Breast epithelium (tissue), 3 donors: ENCODE measurements around the gene CCSAP.

Experiments
- POLR2A ChIP-seq: fragments of 450-650 bp; IDR thresholded peaks from one replicate; pipeline ENCODE4 v1.6.1; 2016; ENCODE audit warnings: antibody characterized with exemption, mild to moderate bottlenecking, moderate library complexity
- POLR2AphosphoS5 ChIP-seq, 3 donors: sonication (generic); formaldehyde crosslinking; IDR thresholded peaks; one replicate each; pipeline ENCODE4 v1.6.1; 2017; ENCODE audit warnings: antibody characterized with exemption in 3 of 3
- TF ChIP-seq, protein P1 (sequence below), 3 donors: fragments of 450-650 bp; IDR thresholded peaks; one replicate each; pipeline ENCODE4 v1.5.1; 2016 to 2017; ENCODE audit warnings: antibody characterized with exemption in 3 of 3, mild to moderate bottlenecking in 3 of 3, moderate library complexity in 3 of 3

DNA sequence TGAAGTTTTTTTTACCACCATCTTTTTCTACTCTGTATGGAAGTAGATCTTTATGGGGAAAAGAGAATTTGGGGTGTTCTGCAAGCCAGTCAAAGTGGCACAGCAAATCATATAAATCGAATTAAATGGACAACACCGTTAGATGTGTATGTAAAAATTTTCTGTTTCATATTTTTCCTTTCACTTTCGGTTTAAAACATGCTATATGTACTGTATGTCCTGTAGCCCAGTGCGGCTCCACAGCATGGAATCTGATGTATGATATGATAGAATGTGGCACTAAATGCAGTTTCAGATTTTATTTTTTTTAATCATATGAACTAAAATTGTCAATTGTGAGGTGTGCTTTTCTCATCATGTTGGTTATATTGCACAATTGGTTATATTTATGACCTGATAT is 39.0 kb downstream of the CCSAP start:
- TF ChIP-seq, protein P1, sequence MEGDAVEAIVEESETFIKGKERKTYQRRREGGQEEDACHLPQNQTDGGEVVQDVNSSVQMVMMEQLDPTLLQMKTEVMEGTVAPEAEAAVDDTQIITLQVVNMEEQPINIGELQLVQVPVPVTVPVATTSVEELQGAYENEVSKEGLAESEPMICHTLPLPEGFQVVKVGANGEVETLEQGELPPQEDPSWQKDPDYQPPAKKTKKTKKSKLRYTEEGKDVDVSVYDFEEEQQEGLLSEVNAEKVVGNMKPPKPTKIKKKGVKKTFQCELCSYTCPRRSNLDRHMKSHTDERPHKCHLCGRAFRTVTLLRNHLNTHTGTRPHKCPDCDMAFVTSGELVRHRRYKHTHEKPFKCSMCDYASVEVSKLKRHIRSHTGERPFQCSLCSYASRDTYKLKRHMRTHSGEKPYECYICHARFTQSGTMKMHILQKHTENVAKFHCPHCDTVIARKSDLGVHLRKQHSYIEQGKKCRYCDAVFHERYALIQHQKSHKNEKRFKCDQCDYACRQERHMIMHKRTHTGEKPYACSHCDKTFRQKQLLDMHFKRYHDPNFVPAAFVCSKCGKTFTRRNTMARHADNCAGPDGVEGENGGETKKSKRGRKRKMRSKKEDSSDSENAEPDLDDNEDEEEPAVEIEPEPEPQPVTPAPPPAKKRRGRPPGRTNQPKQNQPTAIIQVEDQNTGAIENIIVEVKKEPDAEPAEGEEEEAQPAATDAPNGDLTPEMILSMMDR (IDR thresholded peaks at IDR 0.05), result no peak
- TF ChIP-seq POLR2A (no peak), POLR2AphosphoS5 (IDR thresholded peaks at IDR 0.05) (no peak)
